ENCODE results near the gene DNA2. TPM values are rescaled to one million over a fixed set of nuclear protein-coding genes. Genes with fewer than 3 reads are reported as not detected.

The DNA2 gene, protein sequence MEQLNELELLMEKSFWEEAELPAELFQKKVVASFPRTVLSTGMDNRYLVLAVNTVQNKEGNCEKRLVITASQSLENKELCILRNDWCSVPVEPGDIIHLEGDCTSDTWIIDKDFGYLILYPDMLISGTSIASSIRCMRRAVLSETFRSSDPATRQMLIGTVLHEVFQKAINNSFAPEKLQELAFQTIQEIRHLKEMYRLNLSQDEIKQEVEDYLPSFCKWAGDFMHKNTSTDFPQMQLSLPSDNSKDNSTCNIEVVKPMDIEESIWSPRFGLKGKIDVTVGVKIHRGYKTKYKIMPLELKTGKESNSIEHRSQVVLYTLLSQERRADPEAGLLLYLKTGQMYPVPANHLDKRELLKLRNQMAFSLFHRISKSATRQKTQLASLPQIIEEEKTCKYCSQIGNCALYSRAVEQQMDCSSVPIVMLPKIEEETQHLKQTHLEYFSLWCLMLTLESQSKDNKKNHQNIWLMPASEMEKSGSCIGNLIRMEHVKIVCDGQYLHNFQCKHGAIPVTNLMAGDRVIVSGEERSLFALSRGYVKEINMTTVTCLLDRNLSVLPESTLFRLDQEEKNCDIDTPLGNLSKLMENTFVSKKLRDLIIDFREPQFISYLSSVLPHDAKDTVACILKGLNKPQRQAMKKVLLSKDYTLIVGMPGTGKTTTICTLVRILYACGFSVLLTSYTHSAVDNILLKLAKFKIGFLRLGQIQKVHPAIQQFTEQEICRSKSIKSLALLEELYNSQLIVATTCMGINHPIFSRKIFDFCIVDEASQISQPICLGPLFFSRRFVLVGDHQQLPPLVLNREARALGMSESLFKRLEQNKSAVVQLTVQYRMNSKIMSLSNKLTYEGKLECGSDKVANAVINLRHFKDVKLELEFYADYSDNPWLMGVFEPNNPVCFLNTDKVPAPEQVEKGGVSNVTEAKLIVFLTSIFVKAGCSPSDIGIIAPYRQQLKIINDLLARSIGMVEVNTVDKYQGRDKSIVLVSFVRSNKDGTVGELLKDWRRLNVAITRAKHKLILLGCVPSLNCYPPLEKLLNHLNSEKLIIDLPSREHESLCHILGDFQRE
- polyA plus RNA-seq (2012; ENCODE audit: insufficient read length, low read depth): 2.0 TPM

DNA sequence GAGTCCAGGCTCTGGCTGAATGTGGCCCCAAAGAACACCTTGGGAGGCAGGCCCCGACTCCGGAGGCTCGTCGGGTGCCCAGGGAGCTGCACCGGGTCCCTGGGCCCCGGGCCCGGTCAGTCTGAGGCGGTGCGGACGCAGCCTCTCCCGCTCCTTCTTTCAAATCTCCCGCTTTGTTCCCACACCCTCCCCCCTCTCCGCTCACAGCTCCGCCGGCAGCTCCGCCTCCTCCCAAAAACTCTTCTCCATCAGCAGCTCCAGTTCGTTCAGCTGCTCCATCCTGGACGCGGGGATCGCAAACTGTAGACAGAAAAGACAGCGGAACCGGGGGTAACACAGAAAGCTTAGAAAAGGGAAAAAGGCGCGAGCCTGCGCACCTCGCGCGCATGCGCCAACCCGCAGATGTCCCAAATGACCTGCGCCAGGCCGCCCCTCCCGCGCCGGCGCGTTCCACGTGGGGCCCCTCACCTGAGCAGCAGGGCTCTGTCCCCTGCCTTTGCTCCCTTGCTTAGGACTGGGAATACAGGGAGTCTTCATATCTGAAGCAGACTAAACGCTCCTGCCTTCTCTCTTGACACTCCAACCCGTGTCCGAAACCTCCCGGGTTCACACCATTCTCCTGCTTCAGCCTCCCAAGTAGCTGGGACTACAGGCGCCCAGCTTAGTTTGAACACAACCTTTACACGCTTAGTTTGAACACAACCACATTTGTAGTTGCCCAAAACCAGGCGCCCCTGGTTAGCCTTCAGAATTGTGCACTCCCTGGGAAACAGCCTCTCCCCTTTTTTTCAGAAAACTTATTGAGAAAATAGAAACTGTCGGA is at the start of gene DNA2:
Gene DNA2, minus strand, starts transcription at position 388 of the 823 bp plus-strand sequence. Its CDS starts 109 bp downstream, at position 279.
- TF ChIP-seq POLR2AphosphoS5 (IDR thresholded peaks at IDR 0.05; ENCODE audit: low read depth, low read length) (peak; percentile 77), FOXP2 (optimal IDR thresholded peaks at IDR 0.05; ENCODE audit: borderline replicate concordance, extremely low read depth, extremely low read length, insufficient read depth) (no peak), SIN3A (IDR thresholded peaks at IDR 0.05; ENCODE audit: borderline replicate concordance, insufficient read depth, low read length) (0 out of 2 replicates have a peak, but pooled peaks have one; percentile 10), TAF1 (IDR thresholded peaks at IDR 0.05; ENCODE audit: borderline replicate concordance, insufficient read depth, low read length) (peak; percentile 73; the same call in 1 of the 2 replicates)
- TF ChIP-seq, protein P1, sequence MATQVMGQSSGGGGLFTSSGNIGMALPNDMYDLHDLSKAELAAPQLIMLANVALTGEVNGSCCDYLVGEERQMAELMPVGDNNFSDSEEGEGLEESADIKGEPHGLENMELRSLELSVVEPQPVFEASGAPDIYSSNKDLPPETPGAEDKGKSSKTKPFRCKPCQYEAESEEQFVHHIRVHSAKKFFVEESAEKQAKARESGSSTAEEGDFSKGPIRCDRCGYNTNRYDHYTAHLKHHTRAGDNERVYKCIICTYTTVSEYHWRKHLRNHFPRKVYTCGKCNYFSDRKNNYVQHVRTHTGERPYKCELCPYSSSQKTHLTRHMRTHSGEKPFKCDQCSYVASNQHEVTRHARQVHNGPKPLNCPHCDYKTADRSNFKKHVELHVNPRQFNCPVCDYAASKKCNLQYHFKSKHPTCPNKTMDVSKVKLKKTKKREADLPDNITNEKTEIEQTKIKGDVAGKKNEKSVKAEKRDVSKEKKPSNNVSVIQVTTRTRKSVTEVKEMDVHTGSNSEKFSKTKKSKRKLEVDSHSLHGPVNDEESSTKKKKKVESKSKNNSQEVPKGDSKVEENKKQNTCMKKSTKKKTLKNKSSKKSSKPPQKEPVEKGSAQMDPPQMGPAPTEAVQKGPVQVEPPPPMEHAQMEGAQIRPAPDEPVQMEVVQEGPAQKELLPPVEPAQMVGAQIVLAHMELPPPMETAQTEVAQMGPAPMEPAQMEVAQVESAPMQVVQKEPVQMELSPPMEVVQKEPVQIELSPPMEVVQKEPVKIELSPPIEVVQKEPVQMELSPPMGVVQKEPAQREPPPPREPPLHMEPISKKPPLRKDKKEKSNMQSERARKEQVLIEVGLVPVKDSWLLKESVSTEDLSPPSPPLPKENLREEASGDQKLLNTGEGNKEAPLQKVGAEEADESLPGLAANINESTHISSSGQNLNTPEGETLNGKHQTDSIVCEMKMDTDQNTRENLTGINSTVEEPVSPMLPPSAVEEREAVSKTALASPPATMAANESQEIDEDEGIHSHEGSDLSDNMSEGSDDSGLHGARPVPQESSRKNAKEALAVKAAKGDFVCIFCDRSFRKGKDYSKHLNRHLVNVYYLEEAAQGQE (IDR thresholded peaks at IDR 0.05; ENCODE audit: insufficient read depth in 1 of 2, low read depth in 2 of 2, low read length in 2 of 2): peak in 1 of 2 experiments; percentile 32; a peak in 1 of 4 replicates

DNA sequence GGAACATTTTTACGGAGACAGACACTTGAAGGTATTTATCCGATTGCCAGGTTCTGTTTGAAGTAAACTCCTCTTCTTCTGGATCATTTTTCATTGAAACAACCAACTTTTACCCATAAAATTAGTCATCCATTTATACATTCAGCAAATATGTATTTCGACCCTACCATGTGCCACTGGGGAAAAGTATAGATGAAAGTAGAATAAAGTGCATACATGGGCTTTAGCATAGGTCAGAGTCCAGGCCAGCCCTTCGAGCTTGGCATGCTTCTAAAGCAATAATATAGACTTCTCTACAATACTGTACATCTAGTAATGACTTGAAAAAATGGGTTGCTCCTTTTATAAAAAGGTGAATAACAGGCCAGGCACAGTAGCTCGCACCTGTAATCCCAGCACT is 45.4 kb upstream of the DNA2 start:
- TF ChIP-seq, protein P1 (IDR thresholded peaks at IDR 0.05; ENCODE audit: insufficient read depth in 1 of 2, low read depth in 2 of 2, low read length in 2 of 2): no peak
- TF ChIP-seq TAF1 (IDR thresholded peaks at IDR 0.05; ENCODE audit: borderline replicate concordance, insufficient read depth, low read length) (no peak), POLR2AphosphoS5 (IDR thresholded peaks at IDR 0.05; ENCODE audit: low read depth, low read length) (no peak), FOXP2 (optimal IDR thresholded peaks at IDR 0.05; ENCODE audit: borderline replicate concordance, extremely low read depth, extremely low read length, insufficient read depth) (no peak), SIN3A (IDR thresholded peaks at IDR 0.05; ENCODE audit: borderline replicate concordance, insufficient read depth, low read length) (no peak)

DNA sequence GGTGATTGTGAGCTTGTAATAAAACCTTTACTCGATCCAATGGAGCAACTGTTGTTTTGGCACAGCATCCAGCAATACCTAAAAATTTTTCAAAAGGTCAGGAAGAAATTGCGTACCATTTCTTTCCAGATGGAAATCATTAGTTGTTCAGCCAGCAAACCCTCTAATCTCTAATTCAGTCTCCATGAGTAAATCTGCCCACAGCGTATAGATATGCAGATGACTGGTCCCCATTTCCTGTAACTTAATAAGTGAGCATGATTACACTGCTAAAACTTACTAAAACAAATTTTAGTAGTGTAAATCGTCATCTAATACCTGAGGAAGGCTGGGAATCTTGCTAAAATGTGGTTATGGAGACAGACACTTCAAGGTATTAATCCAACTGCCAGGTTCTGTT is 45.0 kb upstream of the DNA2 start:
- TF ChIP-seq SIN3A (IDR thresholded peaks at IDR 0.05; ENCODE audit: borderline replicate concordance, insufficient read depth, low read length): no peak
- no peak for TF ChIP-seq FOXP2 (optimal IDR thresholded peaks at IDR 0.05; ENCODE audit: borderline replicate concordance, extremely low read depth, extremely low read length, insufficient read depth)
- TF ChIP-seq, protein P1 (IDR thresholded peaks at IDR 0.05; ENCODE audit: insufficient read depth in 1 of 2, low read depth in 2 of 2, low read length in 2 of 2): no peak
- TF ChIP-seq TAF1 (IDR thresholded peaks at IDR 0.05; ENCODE audit: borderline replicate concordance, insufficient read depth, low read length): no peak
- no peak for TF ChIP-seq POLR2AphosphoS5 (IDR thresholded peaks at IDR 0.05; ENCODE audit: low read depth, low read length)

DNA sequence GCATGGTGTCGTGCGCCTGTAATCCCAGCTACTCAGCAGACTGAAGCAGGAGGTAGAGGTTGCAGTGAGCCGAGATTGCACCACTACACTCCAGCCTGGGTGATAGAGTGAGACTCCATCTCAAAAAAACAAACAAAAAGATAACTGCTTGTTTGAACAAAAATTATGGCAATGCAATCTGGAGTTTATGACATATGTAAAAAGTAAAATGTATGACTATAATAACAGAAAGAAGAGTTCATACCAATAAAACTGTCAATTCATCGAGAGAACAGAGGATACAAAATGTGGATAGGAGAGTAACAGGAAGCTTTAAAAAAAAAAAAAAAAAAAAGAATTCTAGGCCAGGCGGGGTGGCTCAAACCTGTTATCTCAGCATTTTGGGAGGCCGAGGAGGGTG is 36.3 kb upstream of the DNA2 start:
- TF ChIP-seq, protein P1 (IDR thresholded peaks at IDR 0.05; ENCODE audit: insufficient read depth in 1 of 2, low read depth in 2 of 2, low read length in 2 of 2): no peak
- no peak for TF ChIP-seq TAF1 (IDR thresholded peaks at IDR 0.05; ENCODE audit: borderline replicate concordance, insufficient read depth, low read length)
- no peak for TF ChIP-seq SIN3A (IDR thresholded peaks at IDR 0.05; ENCODE audit: borderline replicate concordance, insufficient read depth, low read length)
- no peak for TF ChIP-seq FOXP2 (optimal IDR thresholded peaks at IDR 0.05; ENCODE audit: borderline replicate concordance, extremely low read depth, extremely low read length, insufficient read depth)
- TF ChIP-seq POLR2AphosphoS5 (IDR thresholded peaks at IDR 0.05; ENCODE audit: low read depth, low read length): no peak
